GM06990 (cell line): ENCODE results near the gene ADSS1.

ENCODE experiments used
- DNase-seq: peaks from one replicate; pipeline ENCODE4 v3.0.0-alpha.2; 2011; ENCODE audit not compliant: insufficient read length; ENCODE audit errors: extremely low read depth
- H3K27me3 ChIP-seq: replicated peaks from 2 replicates; pipeline ENCODE4 v1.6.0; 2011; ENCODE audit warnings: low read length; ENCODE audit not compliant: control insufficient read depth, insufficient read depth
- H3K36me3 ChIP-seq: 2 replicates; pipeline ENCODE4 v1.5.1; 2011; ENCODE audit warnings: low read length; ENCODE audit not compliant: control insufficient read depth, insufficient read depth
- H3K4me3 ChIP-seq: replicated peaks from 2 replicates; pipeline ENCODE4 v1.5.1; 2011; ENCODE audit warnings: low read depth, mild to moderate bottlenecking, control low read depth, low read length
- TF ChIP-seq, protein P1 (sequence below): IDR thresholded peaks from 2 replicates; pipeline ENCODE4 v1.5.1; 2011; ENCODE audit warnings: low read length, control low read depth, mild to moderate bottlenecking, inconsistent platforms; ENCODE audit not compliant: insufficient read depth, poor library complexity, severe bottlenecking

ADSS1 gene

DNA sequence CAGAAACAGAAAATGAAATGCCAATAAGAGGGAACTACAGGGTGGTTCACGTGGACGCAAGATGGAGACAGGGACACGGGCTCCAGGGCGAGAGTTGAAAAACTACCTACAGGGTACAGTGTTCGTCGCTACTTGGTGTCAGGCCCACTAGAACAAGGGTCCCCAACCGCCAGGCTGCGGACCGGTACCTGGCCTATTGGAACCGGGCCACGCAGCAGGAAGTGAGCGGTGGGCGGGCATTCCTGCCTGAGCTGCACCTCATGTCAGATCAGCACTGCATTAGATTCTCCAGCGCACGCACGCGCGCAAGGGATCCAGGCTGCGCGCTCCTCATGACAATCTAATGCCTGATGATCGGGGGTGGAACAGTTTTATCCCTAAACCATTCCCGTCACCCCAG, 19.8 kb upstream of the ADSS1 start:
- DNase-seq = no peak
- H3K36me3 ChIP-seq = no peaks in the 10 kb centered on the region; the same call in 1 of the 2 replicates
- H3K4me3 ChIP-seq = no peak overlapping the region
- TF ChIP-seq, protein P1, sequence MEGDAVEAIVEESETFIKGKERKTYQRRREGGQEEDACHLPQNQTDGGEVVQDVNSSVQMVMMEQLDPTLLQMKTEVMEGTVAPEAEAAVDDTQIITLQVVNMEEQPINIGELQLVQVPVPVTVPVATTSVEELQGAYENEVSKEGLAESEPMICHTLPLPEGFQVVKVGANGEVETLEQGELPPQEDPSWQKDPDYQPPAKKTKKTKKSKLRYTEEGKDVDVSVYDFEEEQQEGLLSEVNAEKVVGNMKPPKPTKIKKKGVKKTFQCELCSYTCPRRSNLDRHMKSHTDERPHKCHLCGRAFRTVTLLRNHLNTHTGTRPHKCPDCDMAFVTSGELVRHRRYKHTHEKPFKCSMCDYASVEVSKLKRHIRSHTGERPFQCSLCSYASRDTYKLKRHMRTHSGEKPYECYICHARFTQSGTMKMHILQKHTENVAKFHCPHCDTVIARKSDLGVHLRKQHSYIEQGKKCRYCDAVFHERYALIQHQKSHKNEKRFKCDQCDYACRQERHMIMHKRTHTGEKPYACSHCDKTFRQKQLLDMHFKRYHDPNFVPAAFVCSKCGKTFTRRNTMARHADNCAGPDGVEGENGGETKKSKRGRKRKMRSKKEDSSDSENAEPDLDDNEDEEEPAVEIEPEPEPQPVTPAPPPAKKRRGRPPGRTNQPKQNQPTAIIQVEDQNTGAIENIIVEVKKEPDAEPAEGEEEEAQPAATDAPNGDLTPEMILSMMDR = no peak
- no peaks in the 10 kb centered on the region for H3K27me3 ChIP-seq

DNA sequence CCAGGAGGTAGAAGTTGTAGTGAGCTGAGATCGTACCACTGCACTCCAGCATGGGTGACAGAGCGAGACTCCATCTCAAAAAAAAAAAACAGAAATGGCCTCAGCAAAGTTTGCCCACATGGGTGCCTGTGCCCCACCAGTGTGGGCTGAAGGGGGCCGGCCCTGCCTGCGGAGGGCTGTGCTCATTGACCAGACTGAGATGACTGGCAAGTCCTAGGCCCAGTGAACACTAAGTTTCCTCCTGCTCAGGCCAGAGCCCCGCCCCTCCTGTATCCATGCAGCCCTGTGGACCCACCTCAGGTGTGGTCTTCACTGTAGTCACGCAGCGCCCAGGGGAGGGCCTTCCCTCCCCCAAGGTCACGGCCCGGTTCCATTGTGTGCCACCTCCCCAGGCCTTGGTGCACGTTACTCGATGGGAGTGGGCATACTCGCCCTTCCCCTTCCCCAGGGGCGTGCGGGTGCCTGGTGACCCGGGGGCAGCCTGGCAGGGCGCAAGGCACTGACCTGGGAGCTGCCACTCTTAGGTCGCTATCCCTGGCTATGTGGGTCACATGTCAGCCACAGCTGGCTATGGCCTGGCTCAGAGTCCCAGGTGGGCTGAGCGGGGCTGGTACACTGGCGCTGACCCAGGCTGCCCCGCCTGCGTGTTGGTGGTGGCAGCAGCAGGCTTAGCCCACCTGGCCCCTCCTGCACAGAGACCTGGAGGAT, 18.5 kb upstream of the ADSS1 start:
- TF ChIP-seq, protein P1 = no peak
- H3K36me3 ChIP-seq = no peaks in the 10 kb centered on the region; the same call in 1 of the 2 replicates

DNA sequence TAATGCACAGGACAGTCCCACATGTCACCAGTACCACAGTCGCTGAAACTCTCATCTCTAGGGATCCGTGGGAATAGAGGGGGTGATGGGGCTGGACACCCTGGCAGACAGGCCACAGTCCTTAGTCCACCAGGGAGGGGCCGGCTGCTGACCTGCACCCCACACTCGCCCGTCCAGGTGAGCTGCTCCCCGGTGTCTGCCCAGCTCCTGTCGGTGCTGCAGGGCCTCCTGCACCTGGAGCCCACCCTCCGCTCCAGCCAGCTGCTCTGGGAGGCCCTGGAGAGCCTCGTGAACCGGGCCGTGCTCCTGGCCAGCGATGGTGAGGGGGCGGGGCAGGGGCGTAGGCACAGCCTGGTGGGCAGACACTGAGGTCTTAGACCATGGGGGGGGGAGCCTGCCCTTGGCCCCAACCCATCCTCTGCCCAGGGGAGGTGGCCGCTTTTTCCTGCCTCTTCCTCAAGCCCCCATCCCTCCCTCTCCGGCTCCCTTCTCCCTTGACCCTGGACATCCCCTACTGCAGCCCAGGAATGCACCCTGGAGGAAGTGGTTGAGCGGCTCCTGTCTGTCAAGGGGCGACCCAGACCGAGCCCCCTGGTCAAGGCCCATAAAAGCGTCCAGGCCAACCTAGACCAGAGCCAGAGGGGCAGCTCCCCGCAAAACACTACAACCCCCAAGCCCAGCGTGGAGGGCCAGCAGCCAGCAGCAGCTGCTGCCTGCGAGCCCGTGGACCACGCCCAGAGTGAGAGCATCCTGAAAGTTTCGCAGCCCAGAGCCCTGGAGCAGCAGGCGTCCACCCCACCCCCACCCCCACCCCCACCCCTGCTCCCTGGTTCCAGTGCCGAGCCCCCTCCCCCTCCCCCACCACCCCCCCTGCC, 17.1 kb upstream of the ADSS1 start:
- DNase-seq = no peak
- no peaks in the 10 kb centered on the region for H3K27me3 ChIP-seq
- no peaks in the 10 kb centered on the region; the same call in 1 of the 2 replicates for H3K36me3 ChIP-seq
- H3K4me3 ChIP-seq = no peak overlapping the region
- TF ChIP-seq, protein P1 = no peak

More for the DNA sequence above, 18.5 kb upstream of the ADSS1 start:
- DNase-seq = no peak
- Histone ChIP-seq H3K27me3 (no peaks in the 10 kb centered on the region), H3K4me3 (no peak overlapping the region)

DNA sequence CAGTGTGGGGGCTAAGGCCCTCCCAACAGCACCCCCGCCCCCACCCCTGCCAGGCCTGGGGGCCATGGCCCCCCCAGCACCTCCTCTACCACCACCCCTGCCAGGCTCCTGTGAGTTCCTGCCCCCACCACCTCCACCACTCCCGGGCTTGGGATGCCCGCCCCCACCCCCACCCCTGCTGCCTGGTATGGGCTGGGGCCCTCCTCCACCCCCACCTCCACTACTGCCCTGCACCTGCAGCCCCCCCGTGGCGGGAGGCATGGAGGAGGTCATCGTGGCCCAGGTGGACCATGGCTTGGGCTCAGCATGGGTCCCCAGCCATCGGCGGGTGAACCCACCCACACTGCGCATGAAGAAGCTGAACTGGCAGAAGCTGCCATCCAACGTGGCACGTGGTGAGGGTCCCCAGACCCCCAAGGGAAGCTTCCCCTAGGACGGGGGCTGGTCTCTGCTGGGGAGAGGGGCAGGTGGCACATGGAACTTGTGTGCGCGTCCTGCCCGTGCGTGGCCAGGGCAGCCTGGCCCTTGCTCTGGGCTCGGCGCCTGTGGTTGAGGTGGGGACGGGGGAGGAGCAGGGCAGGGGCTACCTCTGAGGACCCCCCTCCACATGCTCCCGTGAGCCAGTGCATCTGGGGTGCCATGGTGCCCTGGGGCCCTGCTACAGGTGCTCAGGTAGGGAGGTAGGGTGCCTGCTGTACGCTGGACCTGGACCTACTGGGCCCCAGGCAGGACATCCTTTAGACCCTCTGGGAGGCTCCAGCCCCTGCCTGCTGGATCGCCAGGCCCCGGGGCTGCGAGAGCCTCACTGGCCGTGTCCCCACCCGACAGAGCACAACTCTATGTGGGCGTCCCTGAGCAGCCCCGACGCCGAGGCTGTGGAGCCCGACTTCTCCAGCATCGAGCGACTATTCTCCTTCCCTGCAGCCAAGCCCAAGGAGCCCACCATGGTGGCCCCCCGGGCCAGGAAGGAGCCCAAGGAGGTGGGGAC, 16.1 kb upstream of the ADSS1 start:
- TF ChIP-seq, protein P1 = no peak
- DNase-seq = no peak
- Histone ChIP-seq H3K4me3 (no peak overlapping the region), H3K27me3 (no peaks in the 10 kb centered on the region), H3K36me3 (no peaks in the 10 kb centered on the region; the same call in 1 of the 2 replicates)

DNA sequence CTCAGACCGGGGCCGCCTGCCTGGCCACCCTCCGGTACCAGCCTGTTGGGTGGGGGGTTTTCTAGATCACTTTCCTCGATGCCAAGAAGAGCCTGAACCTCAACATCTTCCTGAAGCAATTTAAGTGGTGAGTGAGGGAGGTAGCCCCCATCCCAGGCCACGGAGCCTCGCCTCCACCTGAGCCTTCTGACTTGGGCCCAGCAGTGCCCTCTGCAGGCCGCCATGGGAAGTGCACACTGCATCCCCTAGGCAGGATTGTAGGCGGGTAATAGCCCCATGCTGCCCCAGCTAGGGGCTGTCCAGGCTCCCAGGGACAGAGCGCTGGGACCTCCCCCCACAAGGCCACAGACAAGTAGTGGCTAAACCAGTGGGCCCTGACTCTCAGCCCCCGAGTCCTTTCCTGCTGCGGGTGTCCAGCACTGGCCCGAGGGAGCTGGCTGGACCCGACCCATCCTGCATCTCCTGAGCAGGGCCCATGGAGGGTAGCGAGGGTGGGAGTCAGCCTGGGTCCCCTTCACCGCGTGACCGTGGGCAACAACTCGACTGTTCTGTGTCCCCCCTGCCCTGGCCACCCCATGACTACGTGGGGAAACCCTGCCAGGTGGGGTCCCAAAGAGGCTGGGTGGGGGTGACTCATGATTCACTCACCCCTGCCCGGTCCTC, 15.3 kb upstream of the ADSS1 start:
- no peaks in the 10 kb centered on the region for H3K27me3 ChIP-seq
- peak; percentile 53 for DNase-seq
- TF ChIP-seq, protein P1 = peak; percentile 96
- H3K4me3 ChIP-seq = no peak overlapping the region
- peaks cover 2% of the 10 kb centered on the region for H3K36me3 ChIP-seq
